Activated CD8-positive, alpha-beta T cell treated with anti-CD3 and anti-CD28 coated beads for 36 hours (primary cell): Measurements from ENCODE around the gene NEK1. TPM values are rescaled to one million over a fixed set of nuclear protein-coding genes. Genes with fewer than 3 reads are reported as not detected.

Experiments used
- ATAC-seq: fragments of 200-7000 bp; cut with Tn5 transposase; one replicate; pipeline ENCODE4 v1.10.0; 2021; ENCODE audit warnings: mild to moderate bottlenecking, moderate library complexity
- CTCF ChIA-PET: fragments of 350-600 bp; sonication (Branson Sonifier 250); formaldehyde crosslinking; loops from one replicate; lab custom pipeline; 2021; ENCODE audit warnings: antibody characterized with exemption; lab: Charles Lee
- POLR2A ChIA-PET: fragments of 350-600 bp; sonication (Branson Sonifier 250); formaldehyde crosslinking; loops from one replicate; lab custom pipeline; 2021; ENCODE audit warnings: antibody characterized with exemption; lab: Charles Lee
- DNase-seq: peaks from one replicate; pipeline ENCODE4 v3.0.0-alpha.2; 2020
- H3K27ac Mint-ChIP-seq: one replicate; pipeline ENCODE4 v1.8.0; 2021; ENCODE audit warnings: mild to moderate bottlenecking, mixed read lengths
- H3K27me3 Mint-ChIP-seq: one replicate; pipeline ENCODE4 v1.8.0; 2021; ENCODE audit warnings: mixed read lengths
- H3K36me3 Mint-ChIP-seq: one replicate; pipeline ENCODE4 v1.8.0; 2021; ENCODE audit warnings: low read depth, mixed read lengths
- H3K4me1 Mint-ChIP-seq: one replicate; pipeline ENCODE4 v1.8.0; 2021; ENCODE audit warnings: low read depth, mixed read lengths
- H3K4me3 Mint-ChIP-seq: one replicate; pipeline ENCODE4 v1.8.0; 2021; ENCODE audit warnings: mild to moderate bottlenecking, moderate library complexity, mixed read lengths
- H3K9me3 Mint-ChIP-seq: one replicate; pipeline ENCODE4 v1.8.0; 2021; ENCODE audit warnings: mixed read lengths
- CTCF ChIP-seq: fragments of 200-600 bp; IDR thresholded peaks from one replicate; pipeline ENCODE4 v1.8.0; 2022; ENCODE audit warnings: antibody characterized with exemption, mild to moderate bottlenecking
- intact Hi-C: fragments of 100-400 bp; cut with micrococcal nuclease; formaldehyde crosslinking; loops from one replicate; pipeline ENCODE4 v1.10.0; 2022
- total RNA-seq, 2 experiments: library from RNA; stranded (reverse); gene quantifications; one replicate each; pipeline ENCODE4 v1.2.3, GENCODE V29; 2021

The NEK1 gene
- total RNA-seq, 2 experiments from 2014 or later: 12.0 to 13.6 TPM

- Mint-ChIP-seq H3K36me3 (no peaks in the 10 kb centered on the region), H3K27ac (no peak overlapping the region), H3K9me3 (peaks cover 3% of the 10 kb centered on the region), H3K27me3 (no peaks in the 10 kb centered on the region), H3K4me3 (no peak overlapping the region), H3K4me1 (no peaks in the 10 kb centered on the region)
- no peak for TF ChIP-seq CTCF
- CTCF ChIA-PET: no interaction called here
- POLR2A ChIA-PET: no interaction called here
- intact Hi-C loops: no loop called here
- ATAC-seq (no peak), DNase-seq (no peak)
Observed at GRCh38 chr4:169361756-169362155, 250.6 kb downstream of the NEK1 start.

GRCh38 chr4:169359961-169360360 lies 252.4 kb downstream of the NEK1 start:
- Mint-ChIP-seq H3K27me3 (no peaks in the 10 kb centered on the region), H3K4me3 (no peak overlapping the region), H3K27ac (no peak overlapping the region), H3K9me3 (no peaks in the 10 kb centered on the region), H3K4me1 (no peaks in the 10 kb centered on the region), H3K36me3 (no peaks in the 10 kb centered on the region)
- ATAC-seq: no peak
- intact Hi-C loops: no loop called here
- POLR2A ChIA-PET: no interaction called here
- CTCF ChIA-PET: no interaction called here
- no peak for DNase-seq
- no peak for TF ChIP-seq CTCF

- Mint-ChIP-seq H3K4me1 (no peaks in the 10 kb centered on the region), H3K27me3 (no peaks in the 10 kb centered on the region), H3K27ac (no peak overlapping the region), H3K4me3 (no peak overlapping the region), H3K9me3 (no peaks in the 10 kb centered on the region), H3K36me3 (no peaks in the 10 kb centered on the region)
- TF ChIP-seq CTCF: no peak
- DNase-seq (no peak), ATAC-seq (no peak)
- CTCF ChIA-PET: no interaction called here
- intact Hi-C loops: no loop called here
- POLR2A ChIA-PET: no interaction called here
Observed at GRCh38 chr4:169352360-169352759, 260.0 kb downstream of the NEK1 start.

- Mint-ChIP-seq H3K27ac (no peak overlapping the region), H3K36me3 (no peaks in the 10 kb centered on the region), H3K4me1 (no peaks in the 10 kb centered on the region), H3K4me3 (no peak overlapping the region), H3K9me3 (no peaks in the 10 kb centered on the region), H3K27me3 (no peaks in the 10 kb centered on the region)
- ATAC-seq (no peak), DNase-seq (no peak)
- CTCF ChIA-PET: no interaction called here
- POLR2A ChIA-PET: no interaction called here
- TF ChIP-seq CTCF: no peak
- intact Hi-C loops: no loop called here
Observed at GRCh38 chr4:169351872-169352271, 260.5 kb downstream of the NEK1 start.

- ChIA-PET POLR2A (no interaction called here), CTCF (no interaction called here)
- Mint-ChIP-seq H3K4me1 (no peaks in the 10 kb centered on the region), H3K9me3 (no peaks in the 10 kb centered on the region), H3K27ac (no peak overlapping the region), H3K36me3 (no peaks in the 10 kb centered on the region), H3K4me3 (no peak overlapping the region), H3K27me3 (no peaks in the 10 kb centered on the region)
- DNase-seq: no peak
- no peak for ATAC-seq
- no peak for TF ChIP-seq CTCF
- intact Hi-C loops: no loop called here
Observed at GRCh38 chr4:169348541-169348940, 263.8 kb downstream of the NEK1 start.
